GM19043 (cell line): ENCODE data around the gene SRPRB.

Experiments used
- ATAC-seq: cut with Tn5 transposase; IDR thresholded peaks from one replicate; pipeline ENCODE4 v1.9.1; 2021; ENCODE audit warnings: low read depth; ENCODE audit not compliant: unreplicated experiment

Gene SRPRB

DNA sequence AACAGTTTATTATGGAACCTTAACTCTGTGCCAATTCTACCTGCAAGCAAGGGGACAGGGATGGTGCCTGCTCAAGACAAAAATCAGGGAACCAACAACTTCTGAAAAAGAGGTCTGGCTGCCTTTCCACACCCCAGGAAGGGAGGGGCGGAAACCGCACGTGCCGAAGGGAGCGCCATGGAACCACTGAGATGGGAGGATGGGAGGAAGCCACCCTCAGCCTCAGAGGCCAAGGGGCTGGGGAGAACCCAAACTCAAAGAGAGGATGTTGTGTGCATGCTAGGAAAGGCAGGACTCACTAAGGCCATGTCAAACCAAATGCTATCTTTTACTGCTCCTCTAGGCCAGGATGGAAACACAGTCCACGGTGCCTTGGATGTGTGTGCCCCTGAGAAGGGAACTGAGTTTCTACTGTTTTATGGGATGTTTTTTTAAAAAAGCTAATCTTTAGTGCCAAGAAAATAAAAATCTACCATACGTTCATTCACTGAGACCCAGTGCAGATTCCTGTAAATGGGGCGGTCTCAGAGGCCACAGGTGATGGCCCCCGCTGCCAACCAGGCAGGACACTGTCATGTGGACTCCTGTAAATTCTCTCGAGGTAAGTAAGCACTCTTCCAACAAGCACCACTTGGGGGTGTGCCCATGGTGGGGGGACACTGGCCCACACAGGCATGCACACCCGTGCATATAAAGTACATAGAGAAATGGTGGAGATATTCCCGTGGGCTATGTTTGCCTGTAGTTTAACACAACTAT, 20.5 kb downstream of the SRPRB start:
- ATAC-seq = no peak

DNA sequence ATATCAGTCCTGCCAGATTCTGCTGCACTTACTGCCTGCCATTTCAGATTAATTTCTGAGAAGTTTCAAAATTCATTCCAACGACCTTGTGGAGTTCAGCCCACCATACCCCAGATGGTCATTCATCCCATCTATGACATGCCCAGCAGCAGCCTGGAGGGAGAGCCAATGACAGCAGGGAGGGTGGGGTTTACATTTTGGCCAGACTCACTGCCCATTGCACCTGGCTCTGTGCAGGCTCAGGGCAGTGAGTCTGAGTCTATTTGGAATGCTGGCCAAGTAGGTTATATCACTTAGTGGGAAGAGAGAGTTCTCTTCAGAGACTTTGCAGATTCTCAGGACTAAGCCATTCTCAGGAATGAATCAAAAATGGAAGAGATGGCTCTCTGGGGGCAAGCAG, 21.5 kb downstream of the SRPRB start:
- no peak for ATAC-seq

DNA sequence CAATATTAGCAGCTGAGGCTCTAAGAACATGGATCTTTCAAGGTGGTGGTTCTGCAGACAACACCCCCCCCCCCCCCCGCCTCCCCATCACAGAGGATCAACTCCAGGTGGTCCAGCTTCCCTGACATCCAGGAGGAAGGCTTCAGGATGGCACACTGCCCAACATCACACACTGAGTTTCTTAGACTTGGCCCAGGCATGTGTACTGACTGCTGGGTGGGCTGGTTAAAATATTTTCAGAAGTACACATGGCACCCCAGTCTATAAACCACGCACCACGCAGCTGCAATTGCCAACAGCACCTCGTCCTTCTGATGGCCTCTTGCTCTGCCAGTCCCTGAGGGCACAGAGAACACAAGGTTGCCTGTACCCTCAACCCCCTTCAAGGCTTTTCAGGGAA, 22.1 kb downstream of the SRPRB start:
- ATAC-seq = no peak

DNA sequence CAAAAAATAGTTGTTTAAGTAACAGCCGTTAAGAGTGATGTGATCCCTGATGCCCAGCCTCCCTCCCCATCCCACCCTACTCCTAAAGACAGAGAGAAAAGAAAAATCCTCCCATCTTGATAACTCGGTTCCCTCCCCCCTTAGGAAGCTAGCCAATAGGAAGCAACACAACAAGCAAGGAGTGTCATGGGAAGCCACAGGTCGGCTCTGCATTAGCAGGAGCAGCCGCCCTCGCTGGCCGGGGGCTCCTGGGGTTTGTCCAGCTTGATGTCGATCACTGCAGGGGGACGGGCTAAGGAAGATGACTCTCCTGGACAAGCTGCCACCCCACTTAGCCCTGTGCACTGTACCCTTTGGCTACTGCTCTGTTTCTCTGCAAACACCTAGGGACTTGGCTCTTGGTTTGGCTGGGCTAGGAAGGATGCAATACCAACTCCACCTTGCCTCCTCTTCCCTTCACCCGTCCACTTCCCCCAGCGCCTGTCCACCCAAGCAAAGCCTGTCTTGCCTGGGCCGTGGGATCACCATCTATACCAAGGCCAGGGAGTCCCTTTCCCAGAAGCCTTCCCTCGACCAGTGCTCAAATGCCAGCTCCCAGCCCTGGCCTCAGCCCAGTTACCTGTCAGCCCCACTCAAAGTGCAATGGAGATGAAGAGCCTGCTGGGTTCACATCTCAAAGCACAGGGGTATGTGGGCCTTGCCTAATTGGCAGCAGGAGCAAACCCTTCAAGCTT, 23.1 kb downstream of the SRPRB start:
- no peak for ATAC-seq

DNA sequence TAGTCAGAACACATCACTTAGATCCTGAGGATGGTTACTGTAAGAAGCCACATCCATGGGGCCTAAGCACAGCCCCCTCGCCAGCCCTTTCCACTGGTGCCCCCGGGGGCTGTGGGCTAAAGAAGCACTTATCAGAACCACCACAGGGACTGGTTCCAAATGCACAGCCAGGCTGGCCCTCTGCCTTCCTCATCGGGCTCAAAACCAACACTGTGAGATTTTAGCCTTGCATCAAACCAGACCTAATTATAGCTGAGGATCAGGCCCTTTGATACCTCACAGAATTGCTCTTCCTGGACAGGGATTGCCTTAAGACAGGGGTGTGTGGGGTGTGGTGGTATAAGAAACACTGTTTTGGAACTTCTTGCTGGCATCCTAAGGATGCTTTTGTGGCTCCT, 23.7 kb downstream of the SRPRB start:
- ATAC-seq = no peak

DNA sequence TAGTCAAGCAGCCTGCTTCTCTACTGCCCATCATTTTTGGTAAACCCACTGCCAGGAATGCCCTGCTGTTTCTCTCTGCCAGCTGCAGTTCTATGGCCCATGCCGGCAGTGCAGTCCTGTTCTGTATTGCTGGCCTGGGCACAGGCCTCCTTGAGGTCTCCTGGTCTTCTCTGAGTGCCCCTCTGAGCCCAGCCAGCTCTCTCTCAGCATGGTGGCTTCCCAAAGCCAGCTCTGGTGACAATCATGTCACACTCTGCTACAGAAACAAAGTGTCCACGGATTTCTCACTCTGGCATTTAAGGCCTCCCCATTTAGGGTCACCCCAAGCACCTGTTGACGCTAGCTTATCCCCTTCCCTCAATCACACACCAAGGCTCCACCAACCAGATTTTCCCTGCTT, 24.5 kb downstream of the SRPRB start:
- ATAC-seq = no peak

DNA sequence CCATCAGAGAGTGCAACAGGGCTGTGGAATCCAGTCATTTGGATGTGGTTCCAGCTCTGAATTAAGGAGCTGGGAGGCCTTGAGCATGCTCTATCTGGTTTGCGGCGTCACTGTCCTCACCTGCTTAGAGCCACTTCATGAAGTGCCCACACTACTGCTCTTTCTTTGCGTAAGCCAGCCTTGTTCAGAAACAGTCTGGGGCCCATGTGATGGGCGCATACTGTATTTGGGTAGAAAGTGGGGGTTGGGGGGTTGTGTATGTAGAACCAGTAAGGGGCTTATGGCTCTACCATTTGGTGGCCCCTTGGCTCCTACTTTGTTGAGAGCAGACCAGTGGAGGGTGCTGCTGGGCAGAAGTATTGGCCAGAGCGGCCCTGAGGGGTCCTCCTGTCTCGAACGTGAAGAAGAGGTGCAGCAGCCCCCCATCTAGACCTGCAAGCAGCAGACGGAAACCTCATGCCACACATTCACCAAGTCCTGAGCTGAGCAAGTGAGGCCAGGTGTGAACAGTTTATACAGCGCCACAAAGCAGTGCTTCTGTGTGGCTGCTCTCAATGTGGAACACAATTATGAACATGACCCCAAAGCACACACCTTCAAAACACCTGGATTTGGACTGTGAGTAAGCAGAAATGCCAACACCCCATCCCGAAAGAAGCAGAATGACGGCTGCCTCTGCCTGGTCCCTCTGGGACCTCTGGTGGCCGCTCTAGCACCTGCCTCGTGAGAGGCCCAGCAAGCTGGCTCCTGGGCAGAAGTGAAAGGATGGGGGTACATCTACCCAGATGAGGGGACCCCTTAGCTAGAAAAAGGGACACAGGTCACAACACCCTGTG, 26.6 kb downstream of the SRPRB start:
- ATAC-seq = no peak

DNA sequence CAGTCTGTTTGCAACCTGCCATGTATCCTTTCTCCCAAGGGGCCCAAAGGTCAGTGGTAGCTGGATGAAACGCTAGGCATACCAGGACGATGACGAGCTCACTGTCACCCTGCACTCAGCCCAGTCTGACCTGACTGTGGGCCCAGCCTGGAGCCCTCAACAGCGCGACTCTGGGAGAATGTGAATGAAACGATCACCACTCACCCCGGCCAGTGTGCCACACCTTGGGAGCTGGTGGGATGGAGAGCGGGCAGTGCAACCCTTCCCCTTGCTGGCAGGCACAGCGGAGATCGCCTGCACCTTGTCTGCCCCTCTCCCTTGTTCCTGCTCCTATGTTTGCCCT, 27.2 kb downstream of the SRPRB start:
- ATAC-seq = no peak

DNA sequence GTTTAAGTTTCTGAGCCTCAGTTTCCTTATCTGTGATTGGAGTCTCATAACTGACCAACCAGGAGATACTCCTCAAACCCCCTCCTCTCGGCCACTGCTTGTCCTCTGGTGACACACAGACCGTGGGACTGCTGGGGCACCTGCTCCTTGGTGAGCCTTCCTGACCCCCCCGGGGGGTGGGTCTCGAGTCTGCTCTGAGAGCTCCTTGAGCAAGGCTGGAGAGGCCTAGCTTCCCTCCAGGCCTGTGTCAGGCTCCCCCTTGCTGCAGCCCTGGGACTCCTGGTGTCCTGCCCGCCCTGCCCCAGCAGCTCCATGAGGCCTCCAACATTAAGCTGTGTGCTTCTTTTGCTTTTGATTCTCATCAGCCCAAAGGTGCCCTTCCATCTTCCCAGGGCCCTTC, 27.7 kb downstream of the SRPRB start:
- ATAC-seq = no peak

DNA sequence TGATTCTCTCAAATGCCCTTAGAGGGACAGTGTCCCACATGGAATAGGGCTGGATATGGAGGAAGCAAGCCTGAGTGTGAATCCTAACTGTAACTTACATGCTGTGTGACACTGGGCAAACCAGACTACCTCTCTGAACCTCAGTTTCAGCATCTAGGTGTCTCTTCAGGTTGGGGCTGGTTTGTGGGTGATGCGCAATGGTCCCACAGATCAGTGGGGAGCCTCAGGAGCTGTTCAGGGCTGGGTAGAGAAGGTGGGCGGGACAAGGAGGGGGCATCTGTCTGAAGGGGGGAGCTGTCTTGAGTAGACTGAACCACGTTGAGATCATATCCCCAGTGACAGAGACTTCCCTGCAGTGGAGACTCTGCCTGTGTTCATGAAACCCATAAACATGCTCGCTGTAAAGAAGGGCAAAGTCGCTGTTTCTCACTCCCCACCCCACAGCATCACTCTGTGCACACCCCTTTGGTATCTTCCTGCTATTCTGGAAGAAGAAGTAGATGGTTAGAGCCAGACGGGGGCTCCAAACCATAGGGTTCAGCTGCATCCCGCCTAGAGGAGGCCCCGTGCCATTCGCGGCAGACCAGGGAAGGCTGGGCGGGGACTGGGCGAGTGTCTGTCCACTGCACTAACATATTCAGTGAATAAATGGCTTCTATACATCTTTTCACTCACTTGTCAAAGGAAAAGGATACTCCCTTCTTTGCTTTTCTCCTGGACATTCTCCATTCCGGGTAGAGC, 28.4 kb downstream of the SRPRB start:
- no peak for ATAC-seq

DNA sequence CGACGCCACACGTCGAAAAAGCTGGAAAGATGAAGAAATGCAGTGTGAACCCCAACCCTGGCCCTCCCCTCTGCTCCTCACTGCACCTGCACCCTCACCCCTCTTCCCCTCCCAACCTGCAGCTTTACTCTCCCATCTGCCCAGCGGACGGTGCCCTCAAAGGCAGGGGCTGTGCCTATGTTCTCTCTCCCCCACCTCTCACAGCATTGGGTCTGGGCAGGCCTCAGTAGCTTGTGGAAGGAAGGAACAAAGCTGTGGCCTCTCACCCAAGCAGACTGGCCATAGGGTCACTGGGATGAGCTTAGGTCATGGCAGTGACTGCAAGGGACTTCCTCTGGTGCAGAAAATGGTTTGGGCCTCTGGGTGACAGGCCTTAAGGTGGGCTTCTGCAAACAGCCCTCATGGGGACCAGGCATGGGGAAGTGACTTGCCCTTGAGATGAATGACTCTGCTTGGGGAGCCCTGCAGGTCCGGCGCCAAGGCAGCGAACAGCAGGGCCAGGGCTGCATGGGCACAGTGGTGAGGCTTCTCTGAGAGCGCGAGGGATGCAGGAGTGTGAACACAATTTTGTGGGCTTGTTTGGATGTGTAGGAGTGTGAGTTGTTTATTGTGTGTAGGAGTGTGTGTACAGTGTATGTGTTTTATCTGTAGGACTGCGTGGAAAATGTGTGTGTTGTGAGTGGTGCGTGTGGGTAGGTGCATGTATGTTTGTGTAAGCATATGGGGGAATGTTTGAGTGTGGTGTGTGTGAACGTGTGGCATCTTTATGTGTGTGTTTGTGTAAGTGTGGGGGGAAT, 29.2 kb downstream of the SRPRB start:
- ATAC-seq = no peak

DNA sequence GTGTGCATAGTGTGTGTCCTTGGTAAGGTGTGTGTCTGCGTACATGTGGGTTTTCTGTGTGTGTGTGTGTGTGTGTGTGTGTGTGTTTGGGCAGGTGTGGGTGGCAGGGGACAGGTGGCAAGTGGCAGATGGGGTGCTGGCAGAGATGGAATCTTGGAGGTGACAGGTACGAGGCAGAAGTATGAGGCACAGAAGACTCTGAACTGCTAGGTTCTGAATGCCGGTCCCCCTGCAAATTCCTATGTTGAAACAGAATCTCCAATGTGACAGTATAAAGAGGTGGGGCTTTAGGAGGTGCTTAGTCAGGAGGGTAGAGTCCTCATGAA, 29.8 kb downstream of the SRPRB start:
- ATAC-seq = no peak

DNA sequence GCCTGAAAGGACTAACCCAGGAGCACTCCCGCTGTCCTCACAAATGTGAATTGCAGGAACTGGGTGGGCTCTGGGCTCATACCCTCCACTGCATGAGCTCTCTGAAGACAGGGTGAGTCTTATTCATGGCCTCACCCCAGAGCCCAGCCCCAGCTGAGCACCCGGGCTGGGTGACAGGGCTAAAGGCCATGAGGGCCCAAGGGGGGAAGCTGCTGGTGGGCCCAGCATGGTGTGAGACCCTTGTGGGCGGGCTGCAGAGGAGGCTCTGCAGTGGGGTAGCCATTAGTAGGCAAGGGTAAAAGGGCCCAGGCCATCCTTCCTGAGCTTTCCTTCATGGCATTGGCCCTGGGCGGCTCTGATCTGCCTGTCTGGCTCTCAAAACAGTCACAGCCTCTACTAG, 30.3 kb downstream of the SRPRB start:
- ATAC-seq = no peak

DNA sequence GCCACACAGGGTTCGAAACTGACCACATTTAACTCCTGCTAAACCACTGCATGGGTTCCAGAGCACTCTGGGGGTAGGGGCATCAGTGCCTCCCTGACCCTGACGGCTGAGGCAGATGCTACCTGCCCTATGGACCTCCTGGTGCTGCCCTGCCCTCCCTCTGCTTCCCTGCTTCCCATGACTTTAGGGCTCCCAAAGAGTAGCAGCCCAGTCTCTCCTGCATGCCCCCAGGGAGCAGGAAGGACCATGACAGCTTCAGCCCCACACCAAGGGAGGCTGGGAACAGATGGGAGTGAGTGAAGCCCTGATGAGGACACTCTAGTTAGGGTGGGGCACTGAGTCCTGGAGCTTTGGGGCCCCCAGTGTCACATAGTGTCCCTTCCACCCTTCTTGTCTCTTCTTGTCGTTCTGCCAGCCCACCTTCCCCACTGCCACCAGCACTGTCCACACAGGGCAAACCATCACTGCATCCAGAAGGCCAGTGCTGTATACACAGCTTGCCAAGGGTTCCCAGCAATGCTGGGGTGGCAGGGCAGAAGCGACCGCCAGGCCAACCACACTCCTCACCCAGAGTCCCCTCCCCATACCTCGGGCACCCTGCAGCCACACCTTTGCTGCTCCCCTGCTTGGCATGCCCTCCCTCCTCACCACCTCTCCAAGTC, 31.0 kb downstream of the SRPRB start:
- ATAC-seq = no peak

DNA sequence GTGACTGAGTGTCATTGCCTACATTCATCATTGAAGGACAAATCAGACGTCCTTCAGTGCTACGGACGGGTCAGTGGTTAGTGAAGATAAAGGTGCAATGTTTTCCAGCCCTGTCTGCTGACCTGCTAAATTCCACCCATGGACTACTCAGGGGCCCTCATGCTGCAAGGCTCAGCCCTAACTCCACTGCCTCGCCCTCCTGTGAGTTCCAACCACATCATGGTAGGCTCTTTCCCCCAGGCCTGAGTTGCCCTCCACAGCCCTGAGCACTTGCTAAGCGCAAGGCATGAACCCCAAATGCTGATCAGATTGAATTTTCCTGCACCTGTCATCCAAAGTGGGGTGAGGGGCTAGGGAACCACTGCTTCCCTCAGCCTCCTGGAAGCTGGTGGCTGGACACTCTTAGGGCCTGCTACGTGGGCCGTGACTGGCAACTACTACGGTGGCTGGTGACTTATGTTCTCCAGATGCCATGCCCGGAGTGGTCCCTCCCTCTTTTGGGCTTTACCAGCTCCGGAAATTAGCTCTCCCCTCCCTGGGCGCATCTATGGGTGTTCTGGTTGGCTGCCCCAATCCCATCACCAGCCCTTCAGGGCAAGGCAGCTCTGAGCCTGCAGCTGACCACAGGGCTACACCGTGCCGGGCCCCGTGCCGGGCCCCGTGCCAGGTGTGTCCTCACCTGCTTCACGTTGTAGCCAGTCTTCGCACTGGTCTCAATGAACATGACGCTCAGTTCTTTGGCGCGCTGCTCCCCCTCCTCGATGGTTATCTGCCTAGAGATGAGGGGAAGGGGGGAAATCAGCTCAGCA, 32.1 kb downstream of the SRPRB start:
- no peak for ATAC-seq

DNA sequence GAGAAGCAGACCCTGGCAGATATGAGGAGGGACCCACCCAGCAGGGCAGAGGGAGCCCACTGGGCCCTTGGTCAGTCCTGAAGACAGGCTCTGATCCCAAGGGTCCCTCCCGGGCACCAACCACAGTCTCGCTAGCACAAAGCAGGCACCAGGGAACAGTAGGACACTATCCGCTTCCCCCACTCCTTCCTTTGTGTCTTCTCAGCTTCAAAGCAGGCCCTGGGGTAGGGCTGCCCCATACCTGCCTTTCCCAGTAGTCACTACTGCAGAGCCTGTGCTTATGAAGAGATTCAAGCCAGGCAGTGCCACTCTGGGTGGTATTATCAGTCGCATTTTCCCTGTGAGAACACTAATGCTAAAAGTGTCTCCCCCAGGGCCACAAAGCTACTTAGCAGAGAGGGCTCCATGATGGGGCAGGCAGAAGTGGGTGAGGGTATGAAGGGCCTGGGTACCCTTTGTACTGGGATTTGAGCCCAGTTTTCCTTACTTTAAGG, 32.7 kb downstream of the SRPRB start:
- ATAC-seq = no peak

DNA sequence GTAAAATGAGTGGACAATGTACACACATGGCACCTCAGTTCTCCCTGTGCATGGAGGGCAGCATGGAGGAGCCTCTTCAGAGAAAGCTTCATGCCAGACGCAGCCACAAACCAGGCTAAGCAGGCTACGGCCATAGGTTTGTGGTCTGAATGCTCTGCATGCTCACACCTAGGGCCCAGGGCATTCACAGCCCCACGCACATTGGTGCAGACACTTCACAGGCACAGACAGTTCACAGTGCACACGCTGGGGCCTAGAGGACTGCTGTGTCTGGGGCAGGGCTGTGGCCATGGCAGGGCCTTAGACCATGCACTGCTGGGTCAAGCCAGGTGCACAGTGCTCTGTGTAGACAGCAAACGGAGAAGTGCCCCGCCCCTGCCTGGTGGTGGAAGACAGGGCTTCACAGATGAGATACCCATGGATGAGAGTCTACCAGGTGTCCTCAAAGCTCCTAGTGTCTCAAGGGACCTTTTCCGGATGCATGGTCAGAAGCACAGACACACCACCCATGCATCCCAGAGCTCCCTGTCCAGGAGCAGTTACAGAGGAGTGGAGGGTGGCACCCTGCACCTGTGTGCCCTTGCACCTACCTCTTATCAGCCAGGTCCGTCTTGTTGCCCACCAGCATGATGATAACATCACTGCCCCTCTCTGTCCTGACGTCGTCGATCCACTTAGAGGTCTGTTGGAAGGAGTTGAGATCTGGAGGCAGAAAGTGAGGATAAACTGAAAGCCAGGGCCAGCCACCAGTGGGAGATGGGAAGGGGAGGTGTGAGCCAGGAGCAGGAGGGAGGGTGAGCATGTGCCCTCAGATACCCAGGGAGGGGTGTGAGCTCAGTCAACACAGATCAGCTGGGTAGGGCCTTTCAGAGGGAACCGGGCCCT, 33.5 kb downstream of the SRPRB start:
- ATAC-seq = no peak
